ENCODE measurements around the gene PACSIN1. TPM values are rescaled to one million over a fixed set of nuclear protein-coding genes. Genes with fewer than 3 reads are reported as not detected.

The PACSIN1 gene
- total RNA-seq, 1 experiment from 2014 or later: 0.26 TPM

GRCh38 chr6:34573567-34574183, 107.8 kb downstream of the PACSIN1 start:
- Mint-ChIP-seq H3K4me1 (ENCODE audit: low read depth, unreplicated experiment) (peaks cover 8% of the 10 kb centered on the region), H3K27me3 (ENCODE audit: unreplicated experiment) (peaks cover 2% of the 10 kb centered on the region), H3K4me3 (ENCODE audit: low read depth, unreplicated experiment) (no peak overlapping the region), H3K36me3 (ENCODE audit: insufficient read depth, unreplicated experiment) (peaks cover 21% of the 10 kb centered on the region), H3K9me3 (ENCODE audit: low read depth, unreplicated experiment) (no peaks in the 10 kb centered on the region), H3K27ac (ENCODE audit: unreplicated experiment) (no peak overlapping the region)
- no TSS peak for BruUV-seq (replicated peaks)
- DNase-seq: no peak
- no peak for TF ChIP-seq CTCF (IDR thresholded peaks at IDR 0.05; ENCODE audit: unreplicated experiment)
- intact Hi-C loops (cut with micrococcal nuclease; ENCODE audit: unreplicated experiment): no loop called here
- CTCF ChIA-PET: interaction anchor here (1.0 to 1.4 kb wide), 2 partner anchors 17 to 37 kb away, joined by 4 to 5 read pairs; partner anchors contain the start of gene SPDEF

- BruUV-seq (replicated peaks): no TSS peak
- no peak overlapping the region for H3K27ac Mint-ChIP-seq (ENCODE audit: unreplicated experiment)
- intact Hi-C loops (cut with micrococcal nuclease; ENCODE audit: unreplicated experiment): no loop called here
- peaks cover 21% of the 10 kb centered on the region for H3K36me3 Mint-ChIP-seq (ENCODE audit: insufficient read depth, unreplicated experiment)
- no peak for TF ChIP-seq CTCF (IDR thresholded peaks at IDR 0.05; ENCODE audit: unreplicated experiment)
- no peaks in the 10 kb centered on the region for H3K9me3 Mint-ChIP-seq (ENCODE audit: low read depth, unreplicated experiment)
- no peak overlapping the region for H3K4me3 Mint-ChIP-seq (ENCODE audit: low read depth, unreplicated experiment)
- H3K4me1 Mint-ChIP-seq (ENCODE audit: low read depth, unreplicated experiment): peaks cover 6% of the 10 kb centered on the region
- CTCF ChIA-PET: interaction anchor here (1.3 kb wide), 1 partner anchor 34 kb away, joined by 6 read pairs; no protein-coding TSS in a partner anchor
- H3K27me3 Mint-ChIP-seq (ENCODE audit: unreplicated experiment): no peaks in the 10 kb centered on the region
- no peak for DNase-seq
Observed at GRCh38 chr6:34574647-34575293, 108.9 kb downstream of the PACSIN1 start.

GRCh38 chr6:34575326-34575725, 109.5 kb downstream of the PACSIN1 start:
- no peak for DNase-seq
- Mint-ChIP-seq H3K4me1 (ENCODE audit: low read depth, unreplicated experiment) (peaks cover 6% of the 10 kb centered on the region), H3K4me3 (ENCODE audit: low read depth, unreplicated experiment) (no peak overlapping the region), H3K27me3 (ENCODE audit: unreplicated experiment) (no peaks in the 10 kb centered on the region), H3K9me3 (ENCODE audit: low read depth, unreplicated experiment) (no peaks in the 10 kb centered on the region), H3K27ac (ENCODE audit: unreplicated experiment) (no peak overlapping the region), H3K36me3 (ENCODE audit: insufficient read depth, unreplicated experiment) (peaks cover 21% of the 10 kb centered on the region)
- intact Hi-C loops (cut with micrococcal nuclease; ENCODE audit: unreplicated experiment): no loop called here
- BruUV-seq (replicated peaks): no TSS peak
- CTCF ChIA-PET: interaction anchor here (0.9 to 1.3 kb wide), 2 partner anchors 21 to 34 kb away, joined by 5 to 6 read pairs; no protein-coding TSS in a partner anchor
- TF ChIP-seq CTCF (IDR thresholded peaks at IDR 0.05; ENCODE audit: unreplicated experiment): no peak

GRCh38 chr6:34576286-34576955, 110.5 kb downstream of the PACSIN1 start:
- Mint-ChIP-seq H3K27ac (ENCODE audit: unreplicated experiment) (no peak overlapping the region), H3K4me1 (ENCODE audit: low read depth, unreplicated experiment) (peaks cover 6% of the 10 kb centered on the region), H3K27me3 (ENCODE audit: unreplicated experiment) (no peaks in the 10 kb centered on the region), H3K4me3 (ENCODE audit: low read depth, unreplicated experiment) (no peak overlapping the region), H3K9me3 (ENCODE audit: low read depth, unreplicated experiment) (no peaks in the 10 kb centered on the region), H3K36me3 (ENCODE audit: insufficient read depth, unreplicated experiment) (peaks cover 21% of the 10 kb centered on the region)
- no TSS peak for BruUV-seq (replicated peaks)
- TF ChIP-seq CTCF (IDR thresholded peaks at IDR 0.05; ENCODE audit: unreplicated experiment): no peak
- CTCF ChIA-PET: interaction anchor here (0.6 to 1.3 kb wide), 4 partner anchors 22 to 89 kb away, joined by 5 to 6 read pairs (median 5); no protein-coding TSS in a partner anchor
- intact Hi-C loops (cut with micrococcal nuclease; ENCODE audit: unreplicated experiment): no loop called here
- DNase-seq: no peak

All from Calu3 (cell line).